ENCODE measurements around the gene OTULIN.

Gene OTULIN

DNA sequence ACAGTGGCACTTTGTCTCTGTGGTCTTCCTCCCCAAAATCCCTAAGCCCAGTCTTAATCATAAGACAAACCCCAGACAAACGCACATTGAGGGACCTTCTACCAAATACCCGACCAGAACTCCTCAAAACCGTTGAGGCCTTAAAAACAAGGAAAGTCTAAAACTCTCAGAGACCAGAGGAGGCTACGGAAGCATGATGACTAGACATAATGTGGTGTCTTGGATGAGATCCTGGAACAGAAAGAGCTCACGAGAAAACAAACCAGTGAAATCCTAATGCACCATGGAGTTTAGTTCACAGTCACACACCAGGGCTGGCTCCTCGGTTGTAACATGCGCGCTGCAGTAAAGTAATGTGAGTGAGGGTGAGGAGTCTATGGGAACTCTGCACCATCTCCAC, 58.4 kb downstream of the OTULIN start (continued):
- TF ChIP-seq ZC3H10 (CRISPR knock-in tag; IDR thresholded peaks at IDR 0.05), result no peak

DNA sequence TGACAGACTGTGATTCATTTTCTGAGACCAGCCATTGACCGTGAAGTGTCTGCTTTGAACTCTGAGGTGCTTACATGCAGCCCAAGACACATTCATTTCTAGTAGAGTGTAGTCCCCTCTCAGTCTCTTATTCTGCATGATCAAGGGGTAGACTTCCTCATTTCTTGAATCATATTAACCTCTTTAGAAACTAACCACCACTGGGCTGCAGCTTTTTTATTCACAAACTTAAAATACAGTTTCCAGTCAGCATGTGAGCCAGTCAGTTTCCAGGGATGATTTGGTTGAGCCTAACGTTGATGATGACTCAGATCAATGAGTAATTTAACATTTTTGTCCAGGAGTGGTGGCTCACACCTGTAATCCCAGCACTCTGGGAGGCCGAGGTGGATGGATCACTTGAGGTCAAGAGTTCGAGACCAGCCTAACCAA, 59.2 kb downstream of the OTULIN start:
- no peak for ATAC-seq
- TF ChIP-seq PPARA (CRISPR knock-in tag; IDR thresholded peaks at IDR 0.05; ENCODE audit: borderline replicate concordance) (no peak), CSRNP3 (CRISPR knock-in tag; IDR thresholded peaks at IDR 0.05) (no peak), OSR1 (CRISPR knock-in tag; IDR thresholded peaks at IDR 0.05) (no peak), BACH2 (CRISPR knock-in tag; IDR thresholded peaks at IDR 0.05; ENCODE audit: borderline replicate concordance) (no peak), ESRRG (CRISPR knock-in tag; IDR thresholded peaks at IDR 0.05) (no peak), ZC3H10 (CRISPR knock-in tag; IDR thresholded peaks at IDR 0.05) (no peak), ZFP3 (CRISPR knock-in tag; IDR thresholded peaks at IDR 0.05) (no peak)

- ATAC-seq, result no peak
- TF ChIP-seq, protein P1, sequence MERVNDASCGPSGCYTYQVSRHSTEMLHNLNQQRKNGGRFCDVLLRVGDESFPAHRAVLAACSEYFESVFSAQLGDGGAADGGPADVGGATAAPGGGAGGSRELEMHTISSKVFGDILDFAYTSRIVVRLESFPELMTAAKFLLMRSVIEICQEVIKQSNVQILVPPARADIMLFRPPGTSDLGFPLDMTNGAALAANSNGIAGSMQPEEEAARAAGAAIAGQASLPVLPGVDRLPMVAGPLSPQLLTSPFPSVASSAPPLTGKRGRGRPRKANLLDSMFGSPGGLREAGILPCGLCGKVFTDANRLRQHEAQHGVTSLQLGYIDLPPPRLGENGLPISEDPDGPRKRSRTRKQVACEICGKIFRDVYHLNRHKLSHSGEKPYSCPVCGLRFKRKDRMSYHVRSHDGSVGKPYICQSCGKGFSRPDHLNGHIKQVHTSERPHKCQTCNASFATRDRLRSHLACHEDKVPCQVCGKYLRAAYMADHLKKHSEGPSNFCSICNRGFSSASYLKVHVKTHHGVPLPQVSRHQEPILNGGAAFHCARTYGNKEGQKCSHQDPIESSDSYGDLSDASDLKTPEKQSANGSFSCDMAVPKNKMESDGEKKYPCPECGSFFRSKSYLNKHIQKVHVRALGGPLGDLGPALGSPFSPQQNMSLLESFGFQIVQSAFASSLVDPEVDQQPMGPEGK (CRISPR knock-in tag; IDR thresholded peaks at IDR 0.05; ENCODE audit: borderline replicate concordance), result no peak
- TF ChIP-seq TSHZ2 (CRISPR knock-in tag; IDR thresholded peaks at IDR 0.05) (no peak), ISL1 (CRISPR knock-in tag; IDR thresholded peaks at IDR 0.05) (no peak), ARNTL (CRISPR knock-in tag; IDR thresholded peaks at IDR 0.05; ENCODE audit: borderline replicate concordance, low read depth) (no peak), ZC3H10 (CRISPR knock-in tag; IDR thresholded peaks at IDR 0.05) (no peak), ZNF70 (CRISPR knock-in tag; IDR thresholded peaks at IDR 0.05) (no peak), ZFP3 (CRISPR knock-in tag; IDR thresholded peaks at IDR 0.05) (no peak), ZNF565 (CRISPR knock-in tag; conservative IDR thresholded peaks at IDR 0.05; ENCODE audit: low read depth) (no peak), GLIS3 (CRISPR knock-in tag; IDR thresholded peaks at IDR 0.05) (no peak), PPARA (CRISPR knock-in tag; IDR thresholded peaks at IDR 0.05; ENCODE audit: borderline replicate concordance) (no peak), TCF4 (CRISPR knock-in tag; IDR thresholded peaks at IDR 0.05; ENCODE audit: borderline replicate concordance) (no peak), BACH2 (CRISPR knock-in tag; IDR thresholded peaks at IDR 0.05; ENCODE audit: borderline replicate concordance) (no peak), ZNF8 (CRISPR knock-in tag; IDR thresholded peaks at IDR 0.05) (no peak), CSDC2 (CRISPR knock-in tag; IDR thresholded peaks at IDR 0.05) (no peak), OSR1 (CRISPR knock-in tag; IDR thresholded peaks at IDR 0.05) (no peak), RARB (CRISPR knock-in tag; IDR thresholded peaks at IDR 0.05) (no peak), ZFP30 (CRISPR knock-in tag; IDR thresholded peaks at IDR 0.05) (no peak), POU6F1 (CRISPR knock-in tag; IDR thresholded peaks at IDR 0.05; ENCODE audit: borderline replicate concordance, low read depth) (no peak), CSRNP3 (CRISPR knock-in tag; IDR thresholded peaks at IDR 0.05) (no peak)
- TF ChIP-seq, protein P2, sequence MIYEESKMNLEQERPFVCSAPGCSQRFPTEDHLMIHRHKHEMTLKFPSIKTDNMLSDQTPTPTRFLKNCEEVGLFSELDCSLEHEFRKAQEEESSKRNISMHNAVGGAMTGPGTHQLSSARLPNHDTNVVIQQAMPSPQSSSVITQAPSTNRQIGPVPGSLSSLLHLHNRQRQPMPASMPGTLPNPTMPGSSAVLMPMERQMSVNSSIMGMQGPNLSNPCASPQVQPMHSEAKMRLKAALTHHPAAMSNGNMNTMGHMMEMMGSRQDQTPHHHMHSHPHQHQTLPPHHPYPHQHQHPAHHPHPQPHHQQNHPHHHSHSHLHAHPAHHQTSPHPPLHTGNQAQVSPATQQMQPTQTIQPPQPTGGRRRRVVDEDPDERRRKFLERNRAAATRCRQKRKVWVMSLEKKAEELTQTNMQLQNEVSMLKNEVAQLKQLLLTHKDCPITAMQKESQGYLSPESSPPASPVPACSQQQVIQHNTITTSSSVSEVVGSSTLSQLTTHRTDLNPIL (CRISPR knock-in tag; IDR thresholded peaks at IDR 0.05; ENCODE audit: low read depth), result no peak
These were observed 60.1 kb downstream of the OTULIN start for GRCh38 chr5:14724633-14725032.

All from SK-N-SH treated with all-trans-retinoic acid at 6 μM for 48 hours (cell line).